ENCODE data around the gene GLP1R.

Gene GLP1R

GRCh38 chr6:39050453-39051112 lies 2.0 kb downstream of the GLP1R start:
- no peak for DNase-seq (ENCODE audit: extremely low read depth, low read depth)
- no peak overlapping the region for H3K4me3 ChIP-seq (replicated peaks; ENCODE audit: low read depth, low read length)
- TF ChIP-seq CTCF (IDR thresholded peaks at IDR 0.05; ENCODE audit: low read depth, low read length, missing control alignments): no peak

GRCh38 chr6:39051399-39052122 lies 3.0 kb downstream of the GLP1R start:
- no peak overlapping the region for H3K4me3 ChIP-seq (replicated peaks; ENCODE audit: low read depth, low read length)
- DNase-seq (ENCODE audit: extremely low read depth, low read depth): no peak

GRCh38 chr6:39053016-39053624 lies 4.5 kb downstream of the GLP1R start:
- no peak overlapping the region for H3K4me3 ChIP-seq (replicated peaks; ENCODE audit: low read depth, low read length)
- DNase-seq (ENCODE audit: extremely low read depth, low read depth): no peak
- TF ChIP-seq CTCF (IDR thresholded peaks at IDR 0.05; ENCODE audit: low read depth, low read length, missing control alignments): no peak

More at GRCh38 chr6:39051399-39052122, 3.0 kb downstream of the GLP1R start:
- no peak for TF ChIP-seq CTCF (IDR thresholded peaks at IDR 0.05; ENCODE audit: low read depth, low read length, missing control alignments)

GRCh38 chr6:39053854-39054576 lies 5.4 kb downstream of the GLP1R start:
- DNase-seq (ENCODE audit: extremely low read depth, low read depth): no peak
- no peak overlapping the region for H3K4me3 ChIP-seq (replicated peaks; ENCODE audit: low read depth, low read length)
- no peak for TF ChIP-seq CTCF (IDR thresholded peaks at IDR 0.05; ENCODE audit: low read depth, low read length, missing control alignments)

DNA sequence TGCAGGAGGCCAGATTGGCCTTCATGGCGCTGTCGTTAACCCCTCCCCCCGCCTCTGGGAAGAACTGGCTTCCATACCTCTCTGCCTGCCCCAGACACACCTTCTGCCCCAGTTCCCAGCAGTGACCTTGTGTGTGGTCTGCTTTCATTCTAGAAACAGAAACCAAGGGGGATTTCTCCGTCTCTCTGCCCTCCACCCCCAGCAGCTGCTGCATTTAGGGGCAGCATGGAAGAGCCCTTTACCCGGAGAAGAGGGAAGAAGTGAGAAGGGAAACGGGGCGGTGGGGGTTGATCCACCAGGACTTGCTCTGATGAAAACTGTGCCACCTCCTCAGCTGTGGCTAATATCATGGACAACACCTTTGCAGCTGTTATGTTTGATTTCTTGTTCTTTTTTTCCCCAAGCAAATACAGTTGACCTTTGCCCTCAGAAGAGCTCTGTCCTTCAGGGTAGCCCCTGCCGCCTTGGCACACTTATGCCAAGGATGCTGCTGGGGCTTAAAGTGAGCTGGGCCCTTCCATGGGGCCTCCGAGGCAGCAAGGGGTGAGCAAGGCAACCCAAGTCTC lies 6.1 kb downstream of the GLP1R start:
- no peak for DNase-seq (ENCODE audit: extremely low read depth, low read depth)
- no peak for TF ChIP-seq CTCF (IDR thresholded peaks at IDR 0.05; ENCODE audit: low read depth, low read length, missing control alignments)
- H3K4me3 ChIP-seq (replicated peaks; ENCODE audit: low read depth, low read length): no peak overlapping the region

GRCh38 chr6:39055661-39056060 lies 7.1 kb downstream of the GLP1R start:
- no peak for TF ChIP-seq CTCF (IDR thresholded peaks at IDR 0.05; ENCODE audit: low read depth, low read length, missing control alignments)
- H3K4me3 ChIP-seq (replicated peaks; ENCODE audit: low read depth, low read length): no peak overlapping the region
- DNase-seq (ENCODE audit: extremely low read depth, low read depth): no peak
